Stimulated activated naive B cell treated with anti-CD40 and anti-IgM and Interleukin-4, amounts not matched to agents 10 μg/mL and 1 μg/mL and 100 μg/mL, for 72 hours (primary cell): ENCODE measurements around the gene GPR173.
A peak's percentile ranks its signal among the peaks of the same experiment; 100 is the strongest.

Source experiments
- ATAC-seq, 2 donors: fragments of 150-1000 bp; cut with Tn5 transposase; replicated peaks; 2 replicates each; pipeline ENCODE4 v1.10.0; 2021; ENCODE audit warnings: moderate library complexity in 1 of 2
- DNase-seq: peaks from one replicate; pipeline ENCODE4 v3.0.0; 2021
- H3K27ac Mint-ChIP-seq: one replicate; pipeline ENCODE4 v1.8.0; 2022; ENCODE audit warnings: mild to moderate bottlenecking, mixed read lengths
- H3K27me3 Mint-ChIP-seq, 2 donors: one replicate each; pipeline ENCODE4 v1.8.0; 2022; ENCODE audit warnings: mixed read lengths in 2 of 2
- H3K36me3 Mint-ChIP-seq, 2 donors: one replicate each; pipeline ENCODE4 v1.8.0; 2022; ENCODE audit warnings: mixed read lengths in 2 of 2, mild to moderate bottlenecking in 1 of 2
- H3K4me1 Mint-ChIP-seq, 2 donors: one replicate each; pipeline ENCODE4 v1.8.0; 2022; ENCODE audit warnings: mixed read lengths in 2 of 2, mild to moderate bottlenecking in 1 of 2
- H3K4me3 Mint-ChIP-seq, 2 donors: one replicate each; pipeline ENCODE4 v1.8.0; 2022; ENCODE audit warnings: mild to moderate bottlenecking in 2 of 2, mixed read lengths in 2 of 2, moderate library complexity in 1 of 2
- H3K9me3 Mint-ChIP-seq, 2 donors: one replicate each; pipeline ENCODE4 v1.8.0; 2022; ENCODE audit warnings: mixed read lengths in 2 of 2, mild to moderate bottlenecking in 1 of 2

GPR173 gene

DNA sequence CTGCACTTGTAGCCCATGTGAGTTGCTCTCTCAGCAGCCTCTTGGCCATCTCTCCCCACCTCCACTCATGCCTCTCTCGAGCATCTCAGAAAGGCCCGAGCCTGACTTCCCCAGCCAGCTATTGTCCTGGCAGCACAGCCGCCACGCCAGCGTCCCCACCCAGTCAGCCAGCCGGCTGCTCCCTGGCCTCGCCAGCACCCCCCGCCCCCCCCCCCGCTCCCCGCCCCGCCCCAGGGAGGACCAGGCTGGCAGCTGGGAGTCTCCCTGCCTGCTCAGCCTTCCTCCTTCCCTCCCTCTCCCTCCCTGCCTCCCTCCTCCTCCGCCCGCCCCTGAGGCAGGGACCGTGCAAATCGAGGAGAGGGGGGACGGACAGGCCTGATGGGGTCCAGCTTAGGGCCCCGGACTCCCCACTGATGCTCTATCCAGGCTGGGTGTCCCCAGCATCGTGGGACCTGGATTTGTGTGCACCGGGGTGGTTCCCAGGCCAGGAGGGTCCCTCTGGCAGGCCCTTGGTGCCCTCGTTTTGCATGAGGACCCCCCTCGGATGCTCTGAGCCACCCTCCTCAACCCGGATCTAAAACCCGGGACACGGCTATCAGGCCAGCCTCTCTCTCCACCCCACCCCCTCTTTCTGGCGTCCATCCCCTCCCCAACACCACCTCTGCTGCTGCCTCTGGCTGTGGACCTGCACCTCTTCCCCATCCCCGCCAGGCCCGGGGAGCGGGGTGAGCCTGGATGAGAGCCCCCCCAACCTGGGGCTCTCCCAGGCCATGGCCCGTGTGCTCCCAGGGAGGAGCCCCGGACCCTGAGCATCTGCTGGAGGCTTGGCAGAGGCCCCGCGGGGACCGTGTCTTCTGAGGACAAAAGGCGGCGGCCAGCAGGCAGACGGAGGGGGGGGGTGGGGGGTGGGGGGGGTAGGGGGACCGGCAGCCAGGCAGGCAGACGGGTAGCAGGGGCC lies at the start of gene GPR173:
TSS of gene GPR173 (plus strand) at position 621 of the 958 bp plus-strand sequence. CDS start 27,833 bp downstream, outside the sequence.
- peak; percentile 39 to 45 for ATAC-seq
- Mint-ChIP-seq H3K36me3 (no peaks in the 10 kb centered on the region), H3K27me3 (peaks cover 0 to 6% of the 10 kb centered on the region in 2 donors), H3K4me1 (peaks cover 6 to 10% of the 10 kb centered on the region in 2 donors), H3K4me3 (peak within 1 kb of the TSS; percentile 61 to 79), H3K27ac (peak within 1 kb of the TSS; percentile 4), H3K9me3 (no peaks in the 10 kb centered on the region)
- DNase-seq: no peak

GRCh38 chrX:53000447-53001135 lies 48.0 kb upstream of the GPR173 start:
- ATAC-seq (peak; percentile 62 to 69), DNase-seq (no peak)
- H3K36me3 Mint-ChIP-seq: no peaks in the 10 kb centered on the region
- no peaks in the 10 kb centered on the region for H3K9me3 Mint-ChIP-seq
- H3K27ac Mint-ChIP-seq: no peak overlapping the region
- peaks cover 3 to 19% of the 10 kb centered on the region in 2 donors for H3K4me1 Mint-ChIP-seq
- peak overlapping the region; percentile 57 to 82 for H3K4me3 Mint-ChIP-seq
- H3K27me3 Mint-ChIP-seq: peaks cover 0 to 26% of the 10 kb centered on the region in 2 donors

GRCh38 chrX:53001958-53002357 lies 46.6 kb upstream of the GPR173 start:
- no peaks in the 10 kb centered on the region for H3K9me3 Mint-ChIP-seq
- peaks cover 3 to 9% of the 10 kb centered on the region in 2 donors for H3K4me1 Mint-ChIP-seq
- ATAC-seq (no peak), DNase-seq (no peak)
- peaks cover 0 to 34% of the 10 kb centered on the region in 2 donors for H3K27me3 Mint-ChIP-seq
- no peak overlapping the region for H3K4me3 Mint-ChIP-seq
- H3K36me3 Mint-ChIP-seq: no peaks in the 10 kb centered on the region
- H3K27ac Mint-ChIP-seq: no peak overlapping the region

DNA sequence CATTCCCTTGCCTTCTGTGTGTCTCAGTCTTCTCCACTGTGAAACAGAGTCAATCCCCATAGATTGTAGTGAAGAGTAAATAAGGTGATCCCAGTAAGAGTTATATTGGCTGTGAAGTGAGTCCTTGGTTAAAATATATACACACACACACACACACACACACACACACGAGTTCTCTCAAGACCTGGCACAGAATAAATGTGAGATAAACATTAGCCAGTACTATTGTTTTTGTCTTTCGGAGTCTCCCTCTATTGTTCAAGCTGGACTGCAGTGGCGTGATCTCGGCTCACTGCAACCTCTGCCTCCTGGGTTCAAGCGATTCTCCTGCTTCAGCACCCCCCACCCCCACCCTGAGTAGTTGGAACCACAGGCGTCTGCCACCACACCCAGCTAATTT lies 45.5 kb upstream of the GPR173 start:
- Mint-ChIP-seq H3K36me3 (no peaks in the 10 kb centered on the region), H3K27me3 (peaks cover 0 to 43% of the 10 kb centered on the region in 2 donors), H3K4me3 (no peak overlapping the region), H3K9me3 (no peaks in the 10 kb centered on the region), H3K4me1 (peaks cover 3 to 9% of the 10 kb centered on the region in 2 donors), H3K27ac (no peak overlapping the region)
- DNase-seq (no peak), ATAC-seq (no peak)

GRCh38 chrX:53004038-53004437 lies 44.6 kb upstream of the GPR173 start:
- Mint-ChIP-seq H3K36me3 (no peaks in the 10 kb centered on the region), H3K4me1 (peaks cover 3 to 9% of the 10 kb centered on the region in 2 donors), H3K9me3 (peaks cover 2 to 5% of the 10 kb centered on the region in 2 donors), H3K27me3 (peaks cover 0 to 44% of the 10 kb centered on the region in 2 donors), H3K27ac (no peak overlapping the region), H3K4me3 (no peak overlapping the region)
- DNase-seq (no peak), ATAC-seq (no peak)

- DNase-seq (no peak), ATAC-seq (no peak)
- H3K36me3 Mint-ChIP-seq: no peaks in the 10 kb centered on the region
- H3K9me3 Mint-ChIP-seq: peaks cover 2 to 5% of the 10 kb centered on the region in 2 donors
- H3K4me3 Mint-ChIP-seq: no peak overlapping the region
- peaks cover 0 to 40% of the 10 kb centered on the region in 2 donors for H3K27me3 Mint-ChIP-seq
- no peak overlapping the region for H3K27ac Mint-ChIP-seq
- H3K4me1 Mint-ChIP-seq: peaks cover 3 to 9% of the 10 kb centered on the region in 2 donors
Observed at GRCh38 chrX:53004811-53005210, 43.8 kb upstream of the GPR173 start.

- peaks cover 3 to 9% of the 10 kb centered on the region in 2 donors for H3K4me1 Mint-ChIP-seq
- peaks cover 0 to 40% of the 10 kb centered on the region in 2 donors for H3K27me3 Mint-ChIP-seq
- no peaks in the 10 kb centered on the region for H3K36me3 Mint-ChIP-seq
- no peak for ATAC-seq
- DNase-seq: no peak
- H3K27ac Mint-ChIP-seq: no peak overlapping the region
- no peak overlapping the region for H3K4me3 Mint-ChIP-seq
- H3K9me3 Mint-ChIP-seq: peaks cover 2 to 5% of the 10 kb centered on the region in 2 donors
Observed at GRCh38 chrX:53005327-53005726, 43.3 kb upstream of the GPR173 start.

GRCh38 chrX:53009032-53009431 lies 39.6 kb upstream of the GPR173 start:
- Mint-ChIP-seq H3K27me3 (peaks cover 1 to 33% of the 10 kb centered on the region in 2 donors), H3K4me3 (no peak overlapping the region), H3K4me1 (no peaks in the 10 kb centered on the region), H3K9me3 (peaks cover 2 to 5% of the 10 kb centered on the region in 2 donors), H3K27ac (no peak overlapping the region), H3K36me3 (no peaks in the 10 kb centered on the region)
- ATAC-seq (no peak), DNase-seq (no peak)

DNA sequence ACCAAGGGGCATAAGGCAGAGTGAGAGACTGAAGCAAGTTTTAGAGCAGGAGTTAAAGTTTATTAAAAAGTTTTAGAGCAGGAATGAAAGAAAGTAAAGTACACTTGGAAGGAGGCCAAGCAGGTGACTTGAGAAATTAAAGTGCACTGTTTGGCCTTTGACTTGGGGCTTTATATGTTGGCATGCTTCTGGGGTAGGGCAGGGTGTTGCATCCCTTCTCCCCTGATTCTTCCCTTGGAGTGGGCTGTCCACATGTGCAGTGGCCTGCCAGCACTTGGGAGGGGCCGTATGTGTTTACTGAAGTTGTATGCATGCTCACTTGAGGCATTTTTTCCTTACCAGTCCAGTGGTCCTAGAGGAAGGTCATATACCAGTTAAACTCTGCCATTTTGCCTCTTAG lies 35.3 kb upstream of the GPR173 start:
- no peak overlapping the region for H3K27ac Mint-ChIP-seq
- H3K4me1 Mint-ChIP-seq: no peaks in the 10 kb centered on the region
- no peak for DNase-seq
- H3K4me3 Mint-ChIP-seq: no peak overlapping the region
- peaks cover 9 to 19% of the 10 kb centered on the region in 2 donors for H3K27me3 Mint-ChIP-seq
- no peak for ATAC-seq
- no peaks in the 10 kb centered on the region for H3K36me3 Mint-ChIP-seq
- peaks cover 2 to 5% of the 10 kb centered on the region in 2 donors for H3K9me3 Mint-ChIP-seq

GRCh38 chrX:53018627-53019026 lies 30.0 kb upstream of the GPR173 start:
- ATAC-seq (no peak), DNase-seq (no peak)
- no peaks in the 10 kb centered on the region for H3K9me3 Mint-ChIP-seq
- H3K27ac Mint-ChIP-seq: no peak overlapping the region
- H3K27me3 Mint-ChIP-seq: peaks cover 21 to 29% of the 10 kb centered on the region in 2 donors
- H3K4me3 Mint-ChIP-seq: no peak overlapping the region
- H3K4me1 Mint-ChIP-seq: no peaks in the 10 kb centered on the region
- H3K36me3 Mint-ChIP-seq: no peaks in the 10 kb centered on the region

DNA sequence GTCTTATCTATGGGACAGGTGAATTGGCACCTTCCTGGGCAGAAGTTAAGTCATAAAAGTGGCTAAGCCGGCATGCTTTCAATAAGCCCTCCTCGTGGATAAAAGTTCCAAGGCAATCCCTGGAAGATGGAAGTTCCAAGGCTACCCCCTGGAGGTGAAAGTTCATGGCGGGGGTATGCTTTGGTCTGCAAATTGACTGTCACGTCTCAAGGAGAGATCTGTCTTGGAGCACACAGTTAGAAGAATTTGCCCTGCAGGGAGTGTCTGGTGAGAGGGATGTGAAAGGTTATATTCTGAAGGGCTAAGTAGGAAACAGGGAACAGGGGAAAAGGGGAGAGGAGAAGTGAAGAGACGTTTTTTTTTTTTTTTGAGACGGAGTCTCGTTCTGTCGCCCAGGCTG lies 26.2 kb upstream of the GPR173 start:
- Mint-ChIP-seq H3K4me3 (no peak overlapping the region), H3K36me3 (no peaks in the 10 kb centered on the region), H3K4me1 (no peaks in the 10 kb centered on the region), H3K27me3 (peaks cover 12 to 23% of the 10 kb centered on the region in 2 donors), H3K27ac (no peak overlapping the region), H3K9me3 (no peaks in the 10 kb centered on the region)
- DNase-seq: no peak
- no peak for ATAC-seq

- ATAC-seq (no peak), DNase-seq (no peak)
- Mint-ChIP-seq H3K27ac (no peak overlapping the region), H3K9me3 (no peaks in the 10 kb centered on the region), H3K27me3 (peaks cover 0 to 17% of the 10 kb centered on the region in 2 donors), H3K4me3 (no peak overlapping the region), H3K4me1 (peaks cover 0 to under 1% of the 10 kb centered on the region in 2 donors), H3K36me3 (no peaks in the 10 kb centered on the region)
Observed at GRCh38 chrX:53028678-53029077, 19.9 kb upstream of the GPR173 start.

DNA sequence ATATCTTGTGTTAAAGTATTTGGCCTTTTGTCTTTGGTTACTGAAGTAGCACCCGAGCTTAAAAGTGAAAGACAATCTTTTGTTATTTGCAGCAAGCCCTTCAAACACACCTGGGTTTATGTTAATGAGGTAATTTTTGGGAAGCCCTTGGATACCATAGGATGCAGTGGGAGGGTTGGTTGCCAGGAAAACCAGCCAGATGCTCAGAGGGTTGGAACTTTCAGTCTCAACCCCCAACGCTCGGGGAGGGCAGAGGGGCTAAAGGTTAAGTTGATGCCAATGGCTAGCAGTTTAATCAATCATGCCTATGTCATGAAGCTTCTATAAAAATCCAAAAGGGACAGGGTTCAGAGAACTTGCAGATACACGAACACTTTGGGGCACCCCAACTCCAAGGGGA lies 17.2 kb upstream of the GPR173 start:
- H3K4me1 Mint-ChIP-seq: peaks cover 0 to 2% of the 10 kb centered on the region in 2 donors
- H3K27me3 Mint-ChIP-seq: peaks cover 9 to 22% of the 10 kb centered on the region in 2 donors
- no peak overlapping the region for H3K27ac Mint-ChIP-seq
- no peak for ATAC-seq
- H3K36me3 Mint-ChIP-seq: no peaks in the 10 kb centered on the region
- no peaks in the 10 kb centered on the region for H3K9me3 Mint-ChIP-seq
- DNase-seq: no peak
- H3K4me3 Mint-ChIP-seq: no peak overlapping the region

GRCh38 chrX:53036149-53036548 lies 12.4 kb upstream of the GPR173 start:
- Mint-ChIP-seq H3K9me3 (no peaks in the 10 kb centered on the region), H3K4me1 (peaks cover 0 to 2% of the 10 kb centered on the region in 2 donors), H3K4me3 (no peak overlapping the region), H3K27ac (no peak overlapping the region), H3K36me3 (no peaks in the 10 kb centered on the region), H3K27me3 (peaks cover 22 to 33% of the 10 kb centered on the region in 2 donors)
- DNase-seq: no peak
- no peak for ATAC-seq
